Stimulated activated naive CD4-positive, alpha-beta T cell (primary cell): Measurements from ENCODE around the gene GJD3.
"Not testable (repeated sequence)": the region's sequence is repeated elsewhere in the genome, so short reads cannot be mapped to it uniquely, and the experiment has no call there.

Experiments
- DNase-seq, 6 experiments: peaks; one replicate each; lab custom pipeline; 2025; lab: John Stamatoyannopoulos, UW

GJD3 gene

GRCh38 chr17:40364121-40364861, at the start of gene GJD3:
Gene GJD3 (minus strand): TSS chr17:40364737. CDS start chr17:40363815, 922 bp downstream.
- no peak for DNase-seq

- not testable (repeated sequence) for DNase-seq
Measured at GRCh38 chr17:40414312-40414711, 49.8 kb upstream of the GJD3 start.

GRCh38 chr17:40412880-40413279, 48.3 kb upstream of the GJD3 start:
- DNase-seq = no peak

GRCh38 chr17:40411821-40412220, 47.3 kb upstream of the GJD3 start:
- DNase-seq = no peak

- DNase-seq = no peak
Measured at GRCh38 chr17:40410082-40410481, 45.5 kb upstream of the GJD3 start.

GRCh38 chr17:40409540-40409939, 45.0 kb upstream of the GJD3 start:
- DNase-seq = not testable (repeated sequence)

GRCh38 chr17:40407460-40407859, 42.9 kb upstream of the GJD3 start:
- no peak for DNase-seq

- no peak for DNase-seq
Measured at GRCh38 chr17:40404003-40404402, 39.5 kb upstream of the GJD3 start.

- DNase-seq = peak in 3 of 6 experiments; percentile 10 to 15 (median 13)
Measured at GRCh38 chr17:40402668-40403067, 38.1 kb upstream of the GJD3 start.

- DNase-seq = peak in 4 of 6 experiments; percentile 6 to 73 (median 52)
Measured at GRCh38 chr17:40399185-40399584, 34.6 kb upstream of the GJD3 start.

- not testable (repeated sequence) for DNase-seq
Measured at GRCh38 chr17:40386555-40386954, 22.0 kb upstream of the GJD3 start.

GRCh38 chr17:40382251-40382650, 17.7 kb upstream of the GJD3 start:
- DNase-seq = no peak

GRCh38 chr17:40378966-40379365, 14.4 kb upstream of the GJD3 start:
- DNase-seq = no peak

- DNase-seq = no peak
Measured at GRCh38 chr17:40377832-40378231, 13.3 kb upstream of the GJD3 start.

GRCh38 chr17:40376541-40376940, 12.0 kb upstream of the GJD3 start:
- not testable (repeated sequence) for DNase-seq

- DNase-seq = not testable (repeated sequence)
Measured at GRCh38 chr17:40375786-40376185, 11.2 kb upstream of the GJD3 start.

GRCh38 chr17:40374821-40375498, 10.4 kb upstream of the GJD3 start:
- no peak for DNase-seq

- DNase-seq = no peak
Measured at GRCh38 chr17:40373999-40374398, 9.5 kb upstream of the GJD3 start.

- no peak for DNase-seq
Measured at GRCh38 chr17:40373324-40373723, 8.8 kb upstream of the GJD3 start.

- not testable (repeated sequence) for DNase-seq
Measured at GRCh38 chr17:40372644-40373043, 8.1 kb upstream of the GJD3 start.

GRCh38 chr17:40372031-40372430, 7.5 kb upstream of the GJD3 start:
- DNase-seq = no peak

GRCh38 chr17:40371261-40371929, 6.9 kb upstream of the GJD3 start:
- peak in 3 of 6 experiments; percentile 14 to 26 (median 15) for DNase-seq

- DNase-seq = no peak
Measured at GRCh38 chr17:40369923-40370322, 5.4 kb upstream of the GJD3 start.
